Stimulated activated effector memory CD8-positive, alpha-beta T cell treated with anti-CD3 and anti-CD28 coated beads, Interleukin-12 subunit alpha, Interleukin-12 subunit beta, amount 100 ng/mL, for 72 hours (primary cell): Measurements from ENCODE around the gene FBLN1.
"Not testable (repeated sequence)": the region's sequence is repeated elsewhere in the genome, so short reads cannot be mapped to it uniquely, and the experiment has no call there.

ENCODE experiments used
- ATAC-seq: fragments of 150-1000 bp; cut with Tn5 transposase; 2 replicates; pipeline ENCODE4 v1.10.0; 2021
- DNase-seq, 2 donors: peaks; one replicate each; pipeline ENCODE4 v3.0.0; 2021 to 2022; ENCODE audit warnings: low spot score in 2 of 2
- H3K27ac Mint-ChIP-seq: one replicate; pipeline ENCODE4 v1.8.0; 2022; ENCODE audit warnings: mild to moderate bottlenecking, mixed read lengths
- H3K36me3 Mint-ChIP-seq: one replicate; pipeline ENCODE4 v1.8.0; 2022; ENCODE audit warnings: mild to moderate bottlenecking, mixed read lengths
- H3K4me1 Mint-ChIP-seq: one replicate; pipeline ENCODE4 v1.8.0; 2022; ENCODE audit warnings: mixed read lengths
- H3K4me3 Mint-ChIP-seq: one replicate; pipeline ENCODE4 v1.8.0; 2022; ENCODE audit warnings: mild to moderate bottlenecking, mixed read lengths
- H3K9me3 Mint-ChIP-seq: one replicate; pipeline ENCODE4 v1.8.0; 2022; ENCODE audit warnings: mixed read lengths

Gene FBLN1

GRCh38 chr22:45582955-45583320 is 80.3 kb downstream of the FBLN1 start:
- no peak overlapping the region for H3K4me3 Mint-ChIP-seq
- DNase-seq: no peak
- H3K9me3 Mint-ChIP-seq: no peaks in the 10 kb centered on the region
- ATAC-seq: no peak
- H3K4me1 Mint-ChIP-seq: peaks cover 26% of the 10 kb centered on the region
- H3K27ac Mint-ChIP-seq: no peak overlapping the region
- H3K36me3 Mint-ChIP-seq: no peaks in the 10 kb centered on the region

- H3K4me3 Mint-ChIP-seq: no peak overlapping the region
- no peaks in the 10 kb centered on the region for H3K36me3 Mint-ChIP-seq
- peak overlapping the region; percentile 67 for H3K27ac Mint-ChIP-seq
- peak; percentile 77 for ATAC-seq
- H3K9me3 Mint-ChIP-seq: no peaks in the 10 kb centered on the region
- DNase-seq: no peak
- peaks cover 25% of the 10 kb centered on the region for H3K4me1 Mint-ChIP-seq
Observed at GRCh38 chr22:45583504-45583903, 80.8 kb downstream of the FBLN1 start.

- Mint-ChIP-seq H3K27ac (no peak overlapping the region), H3K4me3 (no peak overlapping the region), H3K9me3 (no peaks in the 10 kb centered on the region), H3K36me3 (no peaks in the 10 kb centered on the region), H3K4me1 (peaks cover 25% of the 10 kb centered on the region)
- no peak for DNase-seq
- no peak for ATAC-seq
Observed at GRCh38 chr22:45584121-45584570, 81.5 kb downstream of the FBLN1 start.

- no peak overlapping the region for H3K4me3 Mint-ChIP-seq
Observed at GRCh38 chr22:45584621-45585436, 82.1 kb downstream of the FBLN1 start.

GRCh38 chr22:45585437-45585755 is 82.7 kb downstream of the FBLN1 start:
- Mint-ChIP-seq H3K9me3 (no peaks in the 10 kb centered on the region), H3K4me3 (no peak overlapping the region), H3K4me1 (peaks cover 25% of the 10 kb centered on the region), H3K27ac (no peak overlapping the region), H3K36me3 (peaks cover under 1% of the 10 kb centered on the region)
- ATAC-seq (no peak), DNase-seq (no peak)

More at GRCh38 chr22:45584621-45585436, 82.1 kb downstream of the FBLN1 start:
- Mint-ChIP-seq H3K4me1 (peaks cover 25% of the 10 kb centered on the region), H3K36me3 (no peaks in the 10 kb centered on the region), H3K27ac (no peak overlapping the region), H3K9me3 (no peaks in the 10 kb centered on the region)
- no peak for ATAC-seq
- DNase-seq: no peak

- Mint-ChIP-seq H3K4me3 (no peak overlapping the region), H3K27ac (peak overlapping the region; percentile 65), H3K9me3 (no peaks in the 10 kb centered on the region), H3K4me1 (peaks cover 23% of the 10 kb centered on the region), H3K36me3 (peaks cover 4% of the 10 kb centered on the region)
- DNase-seq: no peak
- ATAC-seq: no peak
Observed at GRCh38 chr22:45585946-45586540, 83.4 kb downstream of the FBLN1 start.

- peak overlapping the region; percentile 65 for H3K27ac Mint-ChIP-seq
- no peaks in the 10 kb centered on the region for H3K9me3 Mint-ChIP-seq
- no peak overlapping the region for H3K4me3 Mint-ChIP-seq
Observed at GRCh38 chr22:45586651-45587405, 84.1 kb downstream of the FBLN1 start.

GRCh38 chr22:45587638-45588505 is 85.2 kb downstream of the FBLN1 start:
- DNase-seq: no peak
- Mint-ChIP-seq H3K4me3 (no peak overlapping the region), H3K9me3 (no peaks in the 10 kb centered on the region), H3K27ac (peak overlapping the region; percentile 44), H3K36me3 (peaks cover 4% of the 10 kb centered on the region), H3K4me1 (peaks cover 9% of the 10 kb centered on the region)
- ATAC-seq: no peak

More at GRCh38 chr22:45586651-45587405, 84.1 kb downstream of the FBLN1 start:
- peaks cover 4% of the 10 kb centered on the region for H3K36me3 Mint-ChIP-seq
- ATAC-seq (no peak), DNase-seq (no peak)
- peaks cover 16% of the 10 kb centered on the region for H3K4me1 Mint-ChIP-seq

- Mint-ChIP-seq H3K27ac (peak overlapping the region; percentile 29), H3K4me1 (peaks cover 9% of the 10 kb centered on the region), H3K4me3 (no peak overlapping the region), H3K36me3 (peaks cover 4% of the 10 kb centered on the region), H3K9me3 (no peaks in the 10 kb centered on the region)
- no peak for DNase-seq
- no peak for ATAC-seq
Observed at GRCh38 chr22:45589556-45589955, 86.9 kb downstream of the FBLN1 start.

GRCh38 chr22:45590262-45590661 is 87.6 kb downstream of the FBLN1 start:
- Mint-ChIP-seq H3K27ac (peak overlapping the region; percentile 29), H3K36me3 (peaks cover 4% of the 10 kb centered on the region), H3K4me3 (no peak overlapping the region), H3K4me1 (peaks cover 9% of the 10 kb centered on the region), H3K9me3 (no peaks in the 10 kb centered on the region)
- ATAC-seq (no peak), DNase-seq (no peak)

GRCh38 chr22:45591633-45592213 is 89.0 kb downstream of the FBLN1 start:
- H3K9me3 Mint-ChIP-seq, H3K27ac Mint-ChIP-seq, H3K36me3 Mint-ChIP-seq, DNase-seq, ATAC-seq, H3K4me3 Mint-ChIP-seq, H3K4me1 Mint-ChIP-seq: not testable (repeated sequence)

GRCh38 chr22:45594123-45594941 is 91.6 kb downstream of the FBLN1 start:
- ATAC-seq (peak; percentile 84), DNase-seq (no peak)
- Mint-ChIP-seq H3K36me3 (peaks cover 4% of the 10 kb centered on the region), H3K4me3 (no peak overlapping the region), H3K27ac (peak overlapping the region; percentile 3), H3K9me3 (no peaks in the 10 kb centered on the region), H3K4me1 (peaks cover 9% of the 10 kb centered on the region)

- Mint-ChIP-seq H3K27ac (no peak overlapping the region), H3K36me3 (no peaks in the 10 kb centered on the region), H3K4me1 (peaks cover 17% of the 10 kb centered on the region), H3K4me3 (no peak overlapping the region), H3K9me3 (no peaks in the 10 kb centered on the region)
- DNase-seq: no peak
- no peak for ATAC-seq
Observed at GRCh38 chr22:45597460-45598192, 94.9 kb downstream of the FBLN1 start.
